ACC112 (cell line): Measurements from ENCODE around the gene STRADA.

Source experiments
- H2AFZ ChIP-seq: fragments of 200-600 bp; sonication (generic); one replicate; pipeline ENCODE4 v1.6.0; 2017; ENCODE audit warnings: antibody characterized with exemption, low read length; ENCODE audit not compliant: unreplicated experiment
- H3K27ac ChIP-seq: fragments of 200-600 bp; sonication (generic); 2 replicates; pipeline ENCODE4 v1.5.1; 2014; ENCODE audit warnings: low read depth, mild to moderate bottlenecking, antibody characterized with exemption, low read length, moderate library complexity
- H3K27me3 ChIP-seq: fragments of 200-600 bp; sonication (generic); 2 replicates; pipeline ENCODE4 v1.6.1; 2014; ENCODE audit warnings: mild to moderate bottlenecking, antibody characterized with exemption, low read length, moderate library complexity, mixed read lengths; ENCODE audit not compliant: insufficient read depth
- H3K36me3 ChIP-seq: fragments of 200-600 bp; sonication (generic); 2 replicates; pipeline ENCODE4 v1.6.1; 2016; ENCODE audit warnings: mild to moderate bottlenecking, antibody characterized with exemption, low read length, moderate library complexity, mixed read lengths; ENCODE audit not compliant: insufficient read depth
- H3K4me1 ChIP-seq: fragments of 200-600 bp; sonication (generic); one replicate; pipeline ENCODE4 v1.6.1; 2016; ENCODE audit warnings: low read length, mixed read lengths; ENCODE audit not compliant: insufficient read depth, unreplicated experiment, control insufficient read depth
- H3K4me3 ChIP-seq: fragments of 200-600 bp; sonication (generic); 2 replicates; pipeline ENCODE4 v1.5.1; 2014; ENCODE audit warnings: mild to moderate bottlenecking, low read depth, low read length
- H3K79me2 ChIP-seq: fragments of 200-600 bp; sonication (generic); one replicate; pipeline ENCODE4 v1.6.0; 2016; ENCODE audit warnings: low read length; ENCODE audit not compliant: control insufficient read depth, unreplicated experiment, insufficient read depth

The STRADA gene

DNA sequence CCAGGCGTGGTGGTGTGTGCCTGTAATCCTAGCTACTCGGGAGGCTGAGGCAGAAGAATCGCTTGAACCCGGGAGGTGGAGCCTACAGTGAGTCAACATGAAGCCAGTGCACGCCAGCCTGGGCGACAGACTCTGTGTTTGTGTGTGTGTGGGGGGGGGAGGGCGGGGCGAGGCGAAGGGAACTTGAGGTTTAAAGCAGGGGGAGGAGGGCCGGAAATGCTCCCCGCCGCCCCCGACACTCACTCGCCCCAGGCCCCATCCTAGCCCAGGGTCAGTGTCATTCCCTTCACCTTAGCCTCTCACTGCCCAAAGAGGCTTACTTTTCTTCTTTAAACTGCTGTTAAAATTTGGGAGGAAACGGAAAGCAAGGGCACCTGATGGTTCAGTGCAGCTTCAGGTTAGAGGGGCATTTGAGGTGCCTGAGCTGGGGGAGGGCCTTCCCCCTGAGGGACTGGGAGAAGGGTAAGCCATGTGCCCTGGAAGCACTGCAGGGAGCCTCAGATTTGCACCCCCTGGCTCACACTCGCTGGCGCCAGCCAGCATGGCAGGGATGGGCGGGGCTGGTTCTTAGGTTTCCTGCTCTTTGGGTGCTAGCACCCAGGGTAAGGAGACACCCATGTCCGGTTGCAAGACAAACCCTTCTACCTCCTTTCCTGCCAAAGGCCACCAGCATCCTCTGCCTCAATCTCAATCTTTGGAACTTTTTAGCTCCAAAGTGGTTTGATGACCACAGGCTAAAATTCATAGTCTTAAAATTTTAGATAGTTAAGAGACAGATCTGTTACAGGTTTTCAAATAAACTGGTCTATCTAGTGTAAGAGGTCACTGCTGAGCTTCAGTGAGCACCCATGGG lies 39.5 kb downstream of the STRADA start:
- Histone ChIP-seq H3K36me3 (peaks cover 7% of the 10 kb centered on the region; the same call in 1 of the 2 replicates), H2AFZ (no peak overlapping the region), H3K79me2 (peaks cover 21% of the 10 kb centered on the region), H3K4me1 (peaks cover 24% of the 10 kb centered on the region), H3K27me3 (no peaks in the 10 kb centered on the region), H3K4me3 (peak overlapping the region; percentile 87), H3K27ac (no peak overlapping the region)

DNA sequence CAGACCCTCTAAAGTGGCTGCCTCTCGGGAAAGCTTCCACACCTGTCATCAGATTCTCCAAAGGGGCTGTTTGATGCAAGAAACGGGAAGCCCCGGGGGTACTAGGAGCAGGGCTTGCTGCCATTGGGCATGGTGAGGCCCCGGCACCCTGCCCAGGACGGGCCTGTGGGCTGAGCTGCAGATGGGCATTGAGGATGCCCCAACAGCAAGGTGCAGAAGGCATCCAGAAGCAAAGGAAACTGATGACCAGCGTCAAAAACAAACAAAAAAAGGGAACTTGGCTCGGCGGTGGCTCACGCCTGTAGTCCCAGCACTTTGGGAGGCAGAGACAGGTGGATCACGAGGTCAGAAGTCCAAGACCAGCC lies 40.2 kb downstream of the STRADA start:
- H3K4me3 ChIP-seq, result peak overlapping the region; percentile 87
- peaks cover 24% of the 10 kb centered on the region for H3K4me1 ChIP-seq
- peak overlapping the region; percentile 58; the same call in 1 of the 2 replicates for H3K27ac ChIP-seq
- H3K36me3 ChIP-seq, result peaks cover 7% of the 10 kb centered on the region; the same call in 1 of the 2 replicates
- H2AFZ ChIP-seq, result no peak overlapping the region
- no peaks in the 10 kb centered on the region for H3K27me3 ChIP-seq
- H3K79me2 ChIP-seq, result peaks cover 21% of the 10 kb centered on the region

DNA sequence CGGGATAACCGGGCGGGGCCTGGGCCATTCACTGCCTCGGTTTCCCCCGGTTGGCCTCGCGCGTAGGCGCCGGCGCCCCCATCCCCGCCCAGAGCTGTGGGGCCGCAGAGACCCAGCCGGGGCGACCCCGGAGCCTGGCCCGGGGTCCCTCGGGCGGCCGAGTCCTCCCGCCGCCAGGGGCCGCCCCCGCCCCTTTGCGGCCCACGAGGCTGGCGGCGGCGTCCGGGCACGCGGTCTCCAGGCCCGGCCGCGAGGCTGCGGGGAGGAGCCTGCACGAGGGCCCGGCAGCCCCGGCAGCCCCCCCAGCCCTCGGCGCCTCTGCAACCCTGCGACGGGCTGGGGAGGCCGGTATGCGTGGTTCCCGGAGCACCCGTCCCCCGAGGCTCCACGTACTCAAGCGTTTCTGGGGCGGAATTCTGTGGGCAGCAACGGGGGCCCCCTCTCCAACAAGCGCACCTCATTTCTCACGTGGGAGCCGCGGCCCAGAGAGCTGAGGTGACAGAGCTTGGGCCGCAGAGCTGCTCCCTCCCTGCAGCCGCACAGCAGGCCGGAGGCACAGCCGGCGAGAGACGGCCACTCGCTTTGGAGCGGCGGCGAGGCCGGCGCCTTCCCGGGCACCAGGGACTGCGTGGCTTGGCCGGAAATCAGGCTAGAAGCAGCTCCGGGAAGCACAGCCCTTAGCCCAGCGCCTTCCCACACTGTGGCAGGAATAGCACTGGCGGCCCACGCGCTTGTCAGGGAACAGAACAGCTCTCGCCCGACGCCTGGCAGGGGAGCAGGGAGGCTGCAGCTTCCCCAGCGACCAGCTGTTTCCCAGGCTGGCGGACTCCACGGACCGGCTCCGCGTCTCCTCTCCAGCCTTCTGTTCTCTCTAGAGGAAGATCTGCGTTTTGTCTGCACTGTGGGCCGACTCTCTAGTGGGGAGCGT lies 40.8 kb downstream of the STRADA start:
- Histone ChIP-seq H3K4me3 (peak overlapping the region; percentile 87), H3K79me2 (peaks cover 21% of the 10 kb centered on the region), H3K27ac (peak overlapping the region; percentile 58), H2AFZ (peak overlapping the region; percentile 83), H3K27me3 (no peaks in the 10 kb centered on the region), H3K4me1 (peaks cover 24% of the 10 kb centered on the region), H3K36me3 (peaks cover 7% of the 10 kb centered on the region; the same call in 1 of the 2 replicates)

DNA sequence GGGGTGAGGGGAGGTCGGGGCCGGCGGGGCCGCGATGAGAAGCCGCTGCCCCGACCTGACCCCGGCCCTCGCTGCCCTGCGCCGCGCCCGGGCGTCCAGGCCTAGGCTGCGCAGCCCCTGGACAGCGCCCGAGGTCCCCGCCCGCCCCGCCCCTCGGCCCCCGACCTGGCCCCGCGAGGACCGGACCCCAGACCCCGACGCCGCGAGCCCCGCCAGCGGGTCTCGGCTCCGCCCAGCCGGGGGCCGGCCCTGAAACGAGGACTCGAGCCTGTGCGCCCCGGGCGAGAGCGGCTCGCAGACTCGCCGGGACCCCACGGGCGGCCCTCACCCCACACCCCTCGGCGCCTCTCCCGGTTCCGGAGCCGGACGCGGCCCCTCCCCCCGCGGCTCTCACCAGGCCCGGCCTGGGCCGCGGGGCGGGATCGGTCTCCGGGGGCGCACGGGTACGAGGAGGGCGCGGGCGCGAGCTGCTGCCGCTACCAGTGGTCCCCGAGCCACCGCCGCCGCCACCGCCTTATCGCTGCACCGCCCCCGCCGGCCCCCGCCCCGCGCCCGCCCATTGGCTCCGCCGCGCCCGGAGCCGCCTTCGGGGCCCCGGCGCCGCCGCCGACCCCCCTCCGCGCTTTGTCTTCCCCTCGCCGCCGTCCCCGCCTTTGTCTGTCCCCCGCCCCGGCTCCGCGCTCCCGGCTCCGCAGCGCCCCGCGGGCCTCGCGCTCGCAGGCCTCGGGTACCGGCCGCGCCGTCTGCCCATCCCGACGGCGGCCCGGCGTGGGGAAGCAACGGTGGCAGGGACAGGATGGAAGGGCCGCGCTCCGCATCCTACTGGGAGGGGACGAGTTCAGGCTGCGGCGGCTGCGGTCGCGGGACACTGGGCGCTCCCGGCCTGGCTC lies 41.7 kb downstream of the STRADA start, which contains the start of gene LIMD2:
TSS of gene LIMD2 (minus strand) at position 488 of the 890 bp plus-strand sequence. CDS start 827 bp downstream, outside the sequence.
- peak within 1 kb of the TSS; percentile 87 for H3K4me3 ChIP-seq
- peak within 1 kb of the TSS; percentile 83 for H2AFZ ChIP-seq
- peak within 1 kb of the TSS; percentile 58 for H3K27ac ChIP-seq
- no peaks in the 10 kb centered on the region for H3K27me3 ChIP-seq
- H3K4me1 ChIP-seq, result peaks cover 24% of the 10 kb centered on the region
- H3K79me2 ChIP-seq, result peaks cover 21% of the 10 kb centered on the region
- peaks cover 7% of the 10 kb centered on the region; the same call in 1 of the 2 replicates for H3K36me3 ChIP-seq

DNA sequence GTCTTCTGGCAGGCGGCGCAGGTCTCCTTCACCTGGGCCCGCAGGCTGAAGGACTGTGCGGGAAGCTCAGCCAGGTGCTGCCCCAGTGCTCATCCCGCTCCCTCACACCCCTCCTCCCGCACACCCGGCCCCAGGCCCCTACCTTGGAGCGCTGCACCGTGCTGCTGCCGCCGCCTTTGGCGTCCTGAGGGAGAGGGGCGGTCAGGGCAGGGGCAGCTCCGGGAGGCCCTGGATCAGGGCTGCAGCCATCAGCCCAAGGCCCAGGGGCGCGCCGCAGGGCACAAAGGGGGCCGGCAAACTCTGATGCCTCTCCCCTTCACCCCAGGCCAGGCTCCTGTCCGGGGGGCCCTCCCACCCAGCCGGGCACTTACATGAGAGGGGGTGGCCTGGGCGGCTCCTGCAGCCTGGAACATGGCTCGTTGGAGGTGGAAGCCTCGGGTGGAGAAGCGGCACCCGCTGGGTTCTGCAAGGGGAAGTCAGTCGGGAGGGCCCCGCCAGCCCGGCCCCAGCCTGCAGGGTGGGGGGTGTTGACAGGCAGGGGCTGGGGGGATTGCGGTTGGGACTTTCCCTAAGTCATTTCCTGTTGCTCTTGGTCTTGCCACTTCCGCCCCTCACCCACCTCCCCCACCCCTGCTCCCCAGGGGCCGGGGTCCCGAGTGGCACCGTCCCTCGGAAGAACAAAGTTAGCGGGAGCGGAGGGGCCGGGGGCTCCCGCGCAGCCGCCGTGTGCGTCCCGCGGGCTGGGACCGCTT lies 42.5 kb downstream of the STRADA start:
- H3K79me2 ChIP-seq, result peaks cover 21% of the 10 kb centered on the region
- peaks cover 7% of the 10 kb centered on the region; the same call in 1 of the 2 replicates for H3K36me3 ChIP-seq
- no peak overlapping the region for H2AFZ ChIP-seq
- peaks cover 24% of the 10 kb centered on the region for H3K4me1 ChIP-seq
- H3K27me3 ChIP-seq, result no peaks in the 10 kb centered on the region
- peak overlapping the region; percentile 87 for H3K4me3 ChIP-seq
- H3K27ac ChIP-seq, result no peak overlapping the region

DNA sequence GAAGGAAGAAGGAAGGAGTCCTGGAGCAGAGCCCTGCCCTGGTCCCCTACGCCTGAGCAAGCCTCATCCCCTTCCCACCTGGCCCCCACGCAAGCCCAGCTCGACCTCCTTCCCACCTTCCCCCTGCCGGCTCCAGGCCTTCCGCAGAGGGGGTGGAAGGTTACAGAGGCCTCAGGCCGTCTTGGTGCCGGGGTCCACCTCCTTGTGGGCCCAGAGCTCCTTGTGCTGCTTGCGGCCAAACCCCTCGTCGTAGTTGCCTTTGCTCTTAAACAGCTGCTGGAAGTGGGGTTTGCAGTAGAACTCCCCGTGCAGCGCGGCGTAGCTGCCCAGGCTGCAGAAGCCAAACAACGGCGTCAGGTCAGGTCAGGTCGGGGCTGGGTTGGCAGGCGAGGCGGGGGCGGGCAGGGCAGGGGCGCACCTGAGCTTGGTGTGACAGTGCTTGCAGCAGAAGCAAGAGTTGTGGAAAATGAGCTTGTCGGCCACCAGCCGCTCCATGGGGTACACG lies 43.2 kb downstream of the STRADA start:
- no peaks in the 10 kb centered on the region for H3K27me3 ChIP-seq
- H3K36me3 ChIP-seq, result peaks cover under 1% of the 10 kb centered on the region; the same call in 1 of the 2 replicates
- H3K79me2 ChIP-seq, result peaks cover 21% of the 10 kb centered on the region
- no peak overlapping the region for H3K27ac ChIP-seq
- H3K4me1 ChIP-seq, result peaks cover 24% of the 10 kb centered on the region
- peak overlapping the region; percentile 87; the same call in 1 of the 2 replicates for H3K4me3 ChIP-seq
- no peak overlapping the region for H2AFZ ChIP-seq

DNA sequence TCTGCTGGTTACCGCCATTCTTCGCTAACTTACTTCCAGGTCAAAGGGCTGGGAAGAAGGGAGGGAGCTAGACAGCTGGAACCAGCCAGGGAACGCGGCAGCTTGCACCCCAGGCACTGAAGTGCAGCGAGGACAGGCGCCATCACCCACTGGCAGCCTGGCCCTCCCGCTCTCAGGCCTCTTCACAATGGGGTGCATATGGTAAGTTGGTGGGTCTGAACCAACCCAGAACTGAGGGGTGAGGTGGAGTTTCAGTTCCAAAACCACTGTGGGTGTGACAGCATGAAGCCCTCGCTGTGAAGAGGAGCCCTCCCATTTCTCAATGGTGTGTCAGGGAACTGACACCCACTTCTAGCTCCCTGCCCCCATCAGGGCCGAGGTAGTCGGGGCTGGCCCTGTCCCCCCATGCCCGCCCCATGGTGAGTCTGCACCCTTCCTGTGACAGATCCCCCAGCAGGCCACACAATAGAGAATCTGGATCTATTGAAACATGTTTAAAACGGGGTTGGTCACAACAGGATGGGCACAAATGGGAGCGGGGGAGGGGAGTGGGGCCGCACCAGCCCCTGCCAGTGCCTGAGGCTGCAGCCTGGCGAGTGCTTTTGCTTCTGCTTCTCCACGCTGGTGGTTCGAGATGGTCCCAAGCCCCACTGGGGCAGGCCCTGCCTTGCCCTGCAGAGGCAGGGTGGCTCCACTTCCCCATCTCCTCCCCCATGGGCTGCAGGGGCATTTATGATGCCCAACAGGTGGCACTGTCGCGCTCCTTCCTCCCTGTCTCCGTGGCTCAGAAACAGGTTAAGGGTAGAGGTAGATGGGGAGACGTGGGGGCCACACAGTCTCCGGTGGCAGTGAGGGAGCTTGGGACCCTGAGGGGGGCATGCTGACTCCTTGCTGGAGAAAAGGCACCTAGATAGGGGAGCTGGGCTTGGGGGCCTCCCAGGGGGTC lies 44.0 kb downstream of the STRADA start:
- Histone ChIP-seq H3K4me1 (peaks cover 21% of the 10 kb centered on the region), H3K4me3 (no peak overlapping the region)

DNA sequence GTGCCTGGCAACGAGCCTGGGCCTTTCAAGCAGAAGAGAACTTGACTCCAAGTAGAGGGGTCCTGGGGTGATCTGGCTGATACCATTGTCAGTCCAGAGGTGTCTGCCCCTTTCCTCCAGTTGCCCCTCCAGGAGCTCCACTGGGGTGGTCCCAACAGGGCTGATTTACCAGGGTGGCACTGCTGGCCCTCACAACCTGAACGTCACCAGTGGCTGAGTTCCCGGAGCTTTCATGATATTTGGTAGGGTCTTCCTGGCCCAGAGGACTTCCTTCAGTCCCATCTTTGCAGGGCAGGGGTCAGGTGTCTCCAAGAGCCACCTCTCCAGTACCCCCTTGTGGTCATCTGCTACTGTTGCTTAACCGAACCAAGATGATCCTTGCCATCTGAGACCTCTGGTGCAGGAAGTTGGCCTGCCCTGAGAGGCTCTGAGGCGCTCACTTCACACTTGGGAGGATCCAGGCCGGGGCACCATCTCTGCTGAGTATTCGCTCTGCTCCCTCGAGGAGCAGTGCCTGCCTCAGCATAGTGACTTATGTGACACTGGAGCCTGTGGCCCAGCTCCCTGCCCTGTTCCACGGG lies 45.1 kb downstream of the STRADA start:
- Histone ChIP-seq H3K27ac (no peak overlapping the region), H2AFZ (no peak overlapping the region), H3K79me2 (peaks cover 8% of the 10 kb centered on the region), H3K4me1 (peaks cover 11% of the 10 kb centered on the region), H3K27me3 (no peaks in the 10 kb centered on the region), H3K4me3 (no peak overlapping the region), H3K36me3 (no peaks in the 10 kb centered on the region)

More for the DNA sequence above, 44.0 kb downstream of the STRADA start:
- H3K27ac ChIP-seq, result no peak overlapping the region
- H3K36me3 ChIP-seq, result no peaks in the 10 kb centered on the region
- H2AFZ ChIP-seq, result no peak overlapping the region
- no peaks in the 10 kb centered on the region for H3K27me3 ChIP-seq
- H3K79me2 ChIP-seq, result peaks cover 17% of the 10 kb centered on the region
